GM19452 (cell line): ENCODE measurements around the gene CCDC106.

ENCODE experiments used
- ATAC-seq: cut with Tn5 transposase; IDR thresholded peaks from one replicate; pipeline ENCODE4 v1.9.1; 2021; ENCODE audit not compliant: unreplicated experiment

Gene CCDC106

GRCh38 chr19:55681131-55682092 lies 33.4 kb downstream of the CCDC106 start:
- no peak for ATAC-seq

DNA sequence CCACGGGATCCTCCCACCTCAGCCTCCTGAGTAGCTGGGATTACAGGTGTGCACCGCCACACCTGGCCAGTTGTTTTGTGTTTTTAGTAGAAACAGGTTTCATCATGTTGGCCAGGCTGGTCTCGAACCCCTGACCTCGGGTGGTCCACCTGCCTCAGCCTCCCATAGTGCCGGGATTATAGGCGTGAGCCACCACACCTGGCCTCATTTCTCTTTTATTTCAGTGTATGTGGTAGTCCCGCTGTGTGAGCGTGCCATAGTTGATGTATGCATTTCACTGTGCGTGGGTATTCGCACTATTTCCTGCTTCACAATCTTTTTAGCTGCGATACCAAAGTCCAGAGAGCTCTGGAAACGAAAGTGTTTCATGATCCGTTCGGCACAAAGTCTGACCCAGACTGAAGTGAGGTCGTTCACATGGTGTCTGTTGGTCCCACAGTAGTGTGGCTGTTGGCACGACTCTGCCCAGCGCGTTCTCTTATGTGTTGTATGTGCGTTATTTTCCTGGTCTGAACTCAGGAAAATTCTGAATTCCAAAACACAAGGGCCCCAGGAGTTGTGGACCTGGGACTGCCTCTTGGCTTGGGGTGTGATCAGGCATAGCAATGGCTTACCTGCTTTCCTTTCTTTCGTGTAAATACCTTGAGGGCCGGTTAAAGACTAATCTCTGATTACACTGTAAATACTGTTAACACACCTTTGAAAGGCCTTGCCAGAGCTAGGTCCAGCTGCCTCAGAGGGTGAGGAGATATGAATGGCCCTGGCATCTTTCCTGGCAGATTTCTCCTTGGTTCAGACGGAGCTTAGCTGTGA lies 35.6 kb downstream of the CCDC106 start:
- ATAC-seq, result no peak

GRCh38 chr19:55684946-55685681 lies 37.1 kb downstream of the CCDC106 start:
- no peak for ATAC-seq

- no peak for ATAC-seq
Observed at GRCh38 chr19:55685776-55686175, 37.8 kb downstream of the CCDC106 start.

DNA sequence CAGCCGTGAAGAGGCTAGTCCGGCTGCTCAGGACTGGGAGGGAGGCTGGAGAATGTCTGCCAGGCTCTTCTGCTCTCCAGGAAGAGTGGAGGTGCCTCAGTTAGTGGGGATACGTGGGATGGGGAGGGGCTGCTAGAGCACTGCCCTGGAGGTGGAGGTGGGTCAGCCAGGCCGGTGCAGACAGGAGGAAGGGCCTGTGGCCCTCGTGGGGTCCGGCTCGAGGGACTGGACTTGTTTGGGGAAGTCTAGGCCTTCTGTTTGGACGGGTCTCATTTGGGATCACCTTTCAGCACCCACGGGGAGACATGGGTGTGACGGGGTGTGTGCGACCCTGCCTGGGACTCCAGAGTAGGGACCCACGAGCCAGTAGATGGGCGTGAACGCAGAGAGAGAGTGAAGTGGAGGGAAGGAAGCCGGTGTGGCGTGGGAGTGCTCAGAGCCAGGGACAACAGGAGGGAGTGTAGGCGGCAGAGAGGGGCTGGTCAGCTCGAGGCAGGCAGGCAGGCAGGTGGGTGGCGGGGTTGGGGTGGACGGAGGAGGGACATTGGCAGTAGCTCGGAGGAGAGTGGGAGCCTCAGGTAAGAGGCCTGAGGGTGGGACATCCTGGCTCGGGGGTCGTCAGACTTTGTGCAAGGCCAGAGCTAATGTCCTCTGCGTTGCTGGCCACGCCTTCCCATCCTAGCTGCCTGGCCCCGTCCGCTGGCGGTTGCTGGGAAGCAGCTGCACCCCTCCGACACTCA lies 38.5 kb downstream of the CCDC106 start:
- ATAC-seq, result no peak

GRCh38 chr19:55687281-55688201 lies 39.5 kb downstream of the CCDC106 start:
- ATAC-seq, result no peak

GRCh38 chr19:55688422-55689218 lies 40.6 kb downstream of the CCDC106 start:
- ATAC-seq, result no peak

DNA sequence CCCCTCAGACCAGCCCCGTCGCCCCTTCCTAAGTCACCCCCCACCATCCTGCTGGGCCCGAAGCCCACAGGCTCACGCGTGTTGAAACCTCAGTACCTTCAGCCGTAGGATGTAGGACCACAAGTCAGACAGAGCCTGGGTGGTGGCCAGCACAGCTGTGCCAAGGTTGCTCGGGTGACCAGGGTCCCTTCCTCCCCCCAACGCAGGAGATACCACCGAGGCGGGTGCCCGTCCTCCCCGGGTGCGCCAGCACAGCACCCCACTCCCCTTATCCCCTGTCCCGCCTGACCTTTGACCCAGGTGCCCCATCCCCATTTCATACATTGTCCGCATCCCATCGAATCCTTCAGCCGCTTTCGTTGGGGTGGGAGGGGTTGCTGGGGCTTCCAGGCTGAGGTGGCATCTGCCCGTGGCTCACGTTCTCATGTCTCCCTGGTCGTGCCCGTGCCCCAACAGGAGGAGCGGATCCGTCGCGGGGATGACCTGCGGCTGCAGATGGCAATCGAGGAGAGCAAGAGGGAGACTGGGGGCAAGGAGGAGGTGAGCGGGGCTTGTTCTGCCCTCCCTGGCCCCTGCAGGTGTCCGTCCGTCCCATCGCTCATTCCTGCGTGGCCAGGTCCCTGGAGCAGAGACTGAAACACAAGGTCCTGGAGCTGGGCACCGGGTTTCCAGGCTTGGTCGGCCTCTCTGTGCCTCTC lies 41.5 kb downstream of the CCDC106 start:
- ATAC-seq, result no peak

- ATAC-seq, result no peak
Observed at GRCh38 chr19:55690109-55690768, 42.2 kb downstream of the CCDC106 start.

DNA sequence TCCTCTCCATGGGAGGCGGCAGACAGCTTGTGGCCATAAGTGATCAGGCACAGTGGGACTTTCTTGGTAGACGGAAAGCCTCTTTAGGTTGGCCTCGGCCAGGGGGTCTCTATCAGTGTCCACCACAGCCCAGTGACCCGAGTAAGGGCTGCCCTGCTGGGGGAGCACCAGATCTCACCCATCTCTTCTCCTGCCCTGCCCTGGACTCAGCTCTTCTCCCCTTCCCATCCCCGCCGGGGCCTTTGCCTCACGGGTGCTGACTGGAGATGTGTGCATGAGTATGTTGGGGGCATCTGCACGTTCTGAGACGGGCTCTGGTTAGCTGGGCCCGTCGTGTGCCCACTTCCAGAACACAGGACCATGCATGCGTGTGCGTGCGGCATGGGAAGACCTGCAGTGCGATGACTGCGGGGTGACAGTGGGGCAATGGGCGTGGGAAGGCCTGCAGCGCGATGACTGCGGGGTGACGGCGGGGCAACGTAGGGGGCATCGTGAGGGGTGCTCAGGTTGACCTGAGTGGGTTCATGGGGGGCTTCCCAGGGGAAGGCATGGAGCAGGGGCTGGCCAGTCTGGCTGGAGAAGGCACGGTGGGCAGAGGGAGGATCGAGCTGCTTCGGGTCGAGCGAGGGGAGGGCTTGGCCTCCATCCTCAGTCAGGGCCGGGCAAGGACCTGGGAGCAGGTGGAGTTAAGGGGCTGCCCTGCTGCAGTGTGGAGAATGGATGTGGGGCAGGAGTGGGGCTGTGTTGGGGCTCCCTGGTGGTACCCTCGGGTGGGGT lies 42.9 kb downstream of the CCDC106 start:
- ATAC-seq, result no peak

GRCh38 chr19:55691561-55692481 lies 43.8 kb downstream of the CCDC106 start:
- no peak for ATAC-seq

GRCh38 chr19:55692681-55693081 lies 44.7 kb downstream of the CCDC106 start:
- ATAC-seq, result no peak

DNA sequence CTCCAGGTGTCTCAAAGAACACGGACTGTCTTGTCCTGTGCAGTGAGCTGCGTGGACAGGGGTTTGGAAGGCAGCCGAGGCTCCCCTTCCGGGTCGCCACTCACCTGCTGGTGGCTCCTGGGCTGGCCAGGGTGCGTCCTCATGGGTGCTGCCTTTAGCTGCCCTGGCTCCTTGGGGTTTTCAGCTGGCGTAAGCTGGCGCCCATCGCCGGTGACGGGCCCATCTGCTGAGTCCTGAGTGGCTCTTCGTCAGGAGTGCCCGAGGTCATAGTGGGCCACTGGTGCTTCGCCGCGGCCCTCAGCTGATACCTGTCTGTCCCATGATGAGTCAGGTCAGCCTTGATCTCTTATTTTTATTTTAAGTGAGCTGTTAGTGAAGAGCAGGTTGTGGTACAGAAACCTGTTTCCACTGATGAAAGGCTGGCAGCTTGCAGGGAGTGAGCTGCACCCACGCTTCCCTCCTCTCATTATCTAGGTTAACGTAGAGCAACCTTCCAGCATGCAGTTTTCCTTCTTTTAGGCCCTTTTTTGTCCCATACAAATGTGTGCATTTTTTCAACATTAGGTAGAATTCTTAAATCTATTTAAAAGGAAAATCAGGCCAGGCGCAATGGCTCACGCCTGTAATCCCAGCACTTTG lies 45.4 kb downstream of the CCDC106 start:
- ATAC-seq, result no peak

GRCh38 chr19:55694241-55694655 lies 46.2 kb downstream of the CCDC106 start:
- no peak for ATAC-seq
